Fibroblast of skin of left biceps (primary cell): Measurements from ENCODE around the gene PRKG1.

Experiments
- DNase-seq, 2 experiments: peaks; one replicate each; pipeline ENCODE4 v3.0.0-alpha.2; 2013; ENCODE audit warnings: low read depth in 2 of 2

PRKG1 gene

DNA sequence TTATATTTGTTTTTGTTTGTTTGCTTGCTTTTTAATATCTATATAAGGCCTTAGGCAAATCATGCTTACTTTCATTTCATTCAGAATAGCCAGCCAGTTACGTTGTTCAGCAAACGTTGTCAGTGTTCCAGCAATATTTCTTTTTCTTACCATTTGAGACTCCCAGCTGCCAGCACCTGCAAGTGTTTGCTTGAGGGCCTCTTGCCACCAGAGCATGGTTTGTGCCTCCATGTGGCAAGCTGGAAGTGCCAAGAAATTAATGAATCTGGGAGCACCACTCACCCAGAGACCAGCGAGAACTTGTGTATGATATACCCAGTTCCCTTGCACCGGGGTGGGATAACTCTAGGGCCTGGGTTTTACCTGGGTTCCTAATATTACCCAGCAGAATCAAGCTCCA is 802.2 kb downstream of the PRKG1 start:
- DNase-seq: no peak

DNA sequence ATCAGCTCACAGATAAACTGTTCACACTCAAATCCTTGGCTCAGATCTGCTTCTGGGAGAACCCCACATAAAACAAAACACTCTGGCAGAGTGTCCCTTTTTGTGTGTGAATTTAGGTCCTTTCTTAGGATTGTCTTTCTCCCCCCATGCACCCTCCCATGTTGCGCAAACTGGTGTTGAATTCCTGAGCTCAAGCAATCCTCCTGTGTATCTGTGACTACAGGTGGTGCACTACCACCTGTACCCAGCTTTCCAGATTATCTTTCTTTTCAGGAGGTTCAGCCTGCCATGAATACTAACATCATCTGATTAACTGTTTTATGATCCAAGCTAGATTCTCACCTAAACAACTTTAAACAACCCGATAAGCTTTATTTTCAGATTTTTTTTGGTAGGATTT is 802.7 kb downstream of the PRKG1 start:
- DNase-seq: no peak

DNA sequence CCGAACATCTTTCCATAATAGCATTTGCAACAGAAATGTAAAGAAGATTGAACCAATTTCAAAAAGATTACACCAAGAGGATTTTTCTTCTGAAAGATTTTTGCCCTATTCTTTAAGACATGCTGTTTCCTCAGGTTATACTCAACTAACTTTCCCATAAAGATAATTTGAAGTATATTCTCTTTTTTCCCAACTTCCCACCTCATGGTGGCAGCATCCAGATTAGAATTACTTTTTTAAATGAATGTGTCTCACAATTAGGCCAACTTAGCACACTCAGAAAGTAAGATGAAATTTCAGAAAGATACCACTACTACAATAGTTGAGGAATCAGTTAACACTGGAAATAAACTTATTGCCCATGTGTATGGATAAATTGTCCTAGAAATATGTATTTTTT is 803.3 kb downstream of the PRKG1 start:
- no peak for DNase-seq

DNA sequence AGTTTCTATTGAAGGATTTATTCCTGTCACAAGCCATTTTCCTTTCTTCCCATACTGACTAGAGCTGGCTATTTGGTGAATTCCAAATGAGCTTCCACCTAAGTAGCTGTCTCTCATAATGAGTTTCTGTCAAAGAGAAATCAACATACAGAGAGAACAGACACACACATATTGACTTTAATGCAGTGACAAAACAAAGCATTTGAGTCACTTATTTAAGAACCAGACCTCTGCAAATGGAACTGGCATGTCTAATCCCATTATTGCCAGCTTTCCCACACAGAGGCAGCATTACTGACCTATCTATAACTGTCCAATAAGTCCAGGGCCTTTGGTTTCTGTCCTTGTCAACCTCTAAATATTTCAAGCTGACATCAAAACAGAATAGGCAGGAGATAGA is 804.4 kb downstream of the PRKG1 start:
- no peak for DNase-seq

DNA sequence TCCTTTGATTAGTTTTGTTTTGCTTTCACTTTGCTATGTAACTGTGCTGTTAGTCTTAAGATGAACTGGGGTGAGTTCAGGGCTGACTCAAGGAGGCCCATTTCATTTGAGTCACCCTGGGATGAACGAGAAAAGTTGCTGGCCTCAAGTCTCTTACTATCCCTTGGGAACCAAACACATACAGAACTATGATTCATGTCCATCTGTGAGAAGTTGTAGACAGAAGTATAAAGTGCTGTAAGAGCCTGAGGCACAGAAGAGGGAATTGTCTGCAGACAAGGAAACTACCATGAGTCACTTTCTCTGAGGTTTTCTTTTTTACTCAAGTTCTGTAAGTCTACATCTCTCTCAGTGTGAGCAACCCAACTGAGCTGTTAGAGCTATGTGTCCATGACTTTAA is 805.0 kb downstream of the PRKG1 start:
- peak; percentile 97 to 98 for DNase-seq

DNA sequence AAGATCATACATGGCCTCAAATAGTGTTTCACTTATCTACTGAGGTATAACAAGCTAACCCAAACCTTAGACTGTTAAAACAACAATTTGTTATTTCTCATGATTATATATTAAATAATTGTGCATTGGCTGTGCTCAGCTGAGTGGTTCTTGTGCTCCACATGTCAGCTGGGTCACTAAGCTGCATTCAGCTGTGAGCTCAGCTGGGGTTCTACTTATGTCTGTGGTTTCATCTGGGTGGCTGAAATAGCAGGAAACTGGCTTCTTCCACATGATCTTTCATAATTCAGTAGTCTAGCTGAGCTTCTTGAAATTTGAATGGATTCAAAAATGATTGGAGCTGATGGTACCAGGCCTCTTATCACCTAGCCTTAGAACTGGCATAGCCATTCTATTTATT is 806.9 kb downstream of the PRKG1 start:
- DNase-seq: no peak

DNA sequence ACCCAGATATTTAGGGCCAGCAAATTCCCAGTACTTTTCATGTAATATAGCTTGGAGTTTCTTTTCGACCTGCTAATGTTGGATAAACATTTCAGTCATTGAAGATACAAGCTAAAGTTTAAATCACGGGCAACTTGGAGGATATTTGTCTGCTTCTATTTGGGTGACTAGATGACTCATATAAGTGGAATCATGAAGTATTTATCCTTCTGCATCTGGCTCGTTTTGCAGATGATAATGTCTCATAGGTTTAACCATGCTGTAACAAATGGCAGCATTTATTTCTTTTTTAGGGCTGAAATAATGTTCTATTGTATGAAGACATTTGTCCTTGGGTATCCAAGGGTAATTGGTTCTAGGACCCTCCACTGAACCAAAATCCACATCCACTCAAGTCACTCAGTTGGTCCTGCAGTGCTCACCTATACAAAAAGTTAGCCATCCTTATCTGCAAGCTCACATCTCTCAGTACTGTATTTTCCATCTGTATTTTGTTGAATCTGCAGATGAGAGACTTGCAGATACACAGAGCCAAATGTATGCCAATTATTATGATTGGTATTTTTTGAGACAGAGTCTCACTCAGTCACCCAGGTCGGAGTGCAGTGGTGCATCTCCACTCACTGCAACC is 812.3 kb downstream of the PRKG1 start:
- DNase-seq: peak in 1 of 2 experiments; percentile 46

DNA sequence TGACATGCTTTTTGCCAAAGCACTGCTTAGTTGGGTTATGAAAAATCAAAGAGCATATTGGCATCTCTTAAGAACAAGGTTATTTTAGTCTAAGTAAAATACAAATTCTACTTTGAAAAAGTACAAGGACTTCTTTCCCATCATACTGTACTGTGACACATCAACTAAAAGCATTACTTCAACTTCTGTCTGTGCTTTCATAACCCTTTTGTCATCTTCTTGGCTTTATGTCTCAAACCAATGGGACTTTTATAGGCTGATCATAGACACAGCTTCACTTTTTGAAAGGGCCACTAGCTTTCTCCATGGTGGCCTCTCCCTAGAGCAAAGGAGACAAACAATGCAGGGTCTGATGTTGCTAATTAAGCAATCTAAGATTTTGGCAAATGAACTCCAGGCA is 814.0 kb downstream of the PRKG1 start:
- no peak for DNase-seq

DNA sequence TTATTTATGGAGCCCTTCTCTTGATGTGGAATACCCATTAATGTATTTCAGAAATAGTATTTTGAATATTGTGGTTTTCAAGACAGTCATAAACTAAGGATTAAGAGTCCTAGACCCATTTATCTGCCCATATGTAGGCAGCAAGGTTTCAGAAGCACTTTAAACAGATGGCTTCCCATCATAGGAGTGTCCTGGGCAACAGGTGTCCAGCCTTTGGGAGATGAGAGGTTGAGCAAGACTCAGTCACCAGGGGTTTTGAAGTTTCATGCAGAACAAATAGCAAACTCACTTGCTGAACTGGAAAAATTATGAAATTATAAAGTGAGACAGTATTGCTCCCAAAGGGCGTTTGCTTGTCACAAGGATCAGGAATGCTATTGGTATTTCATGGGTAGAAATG is 818.0 kb downstream of the PRKG1 start:
- no peak for DNase-seq

DNA sequence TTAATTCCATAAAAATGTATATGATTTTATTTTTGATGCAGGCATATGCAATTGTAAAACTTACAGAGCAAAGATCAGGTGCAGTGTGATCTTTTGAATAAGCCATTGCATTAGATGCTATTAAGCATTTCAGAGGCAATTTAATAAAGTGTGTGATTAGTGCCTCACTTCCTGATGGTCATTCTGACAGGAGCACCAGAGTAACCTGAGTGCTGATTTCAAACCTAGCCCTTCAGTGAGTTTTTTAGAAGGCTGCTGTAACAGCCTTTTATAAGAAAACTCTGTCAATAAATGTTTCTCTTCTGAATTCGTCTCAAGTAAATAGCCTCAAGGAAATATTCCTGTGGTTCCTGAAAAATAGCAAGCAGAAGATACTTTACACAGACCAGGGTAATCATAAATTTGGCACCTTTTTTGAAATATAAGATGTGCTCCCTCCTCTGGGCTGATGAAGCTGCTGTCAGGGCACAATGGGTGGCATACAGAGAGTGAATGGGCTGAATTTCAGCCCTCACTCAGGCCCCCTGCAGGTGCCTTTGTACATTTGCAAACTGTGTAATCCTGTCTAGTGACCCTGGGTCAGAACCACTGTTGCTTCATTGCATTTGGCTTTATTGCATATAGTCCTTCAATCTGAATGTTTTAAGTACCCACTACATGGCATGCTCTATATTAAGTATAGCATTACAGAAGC is 818.8 kb downstream of the PRKG1 start:
- DNase-seq: no peak

DNA sequence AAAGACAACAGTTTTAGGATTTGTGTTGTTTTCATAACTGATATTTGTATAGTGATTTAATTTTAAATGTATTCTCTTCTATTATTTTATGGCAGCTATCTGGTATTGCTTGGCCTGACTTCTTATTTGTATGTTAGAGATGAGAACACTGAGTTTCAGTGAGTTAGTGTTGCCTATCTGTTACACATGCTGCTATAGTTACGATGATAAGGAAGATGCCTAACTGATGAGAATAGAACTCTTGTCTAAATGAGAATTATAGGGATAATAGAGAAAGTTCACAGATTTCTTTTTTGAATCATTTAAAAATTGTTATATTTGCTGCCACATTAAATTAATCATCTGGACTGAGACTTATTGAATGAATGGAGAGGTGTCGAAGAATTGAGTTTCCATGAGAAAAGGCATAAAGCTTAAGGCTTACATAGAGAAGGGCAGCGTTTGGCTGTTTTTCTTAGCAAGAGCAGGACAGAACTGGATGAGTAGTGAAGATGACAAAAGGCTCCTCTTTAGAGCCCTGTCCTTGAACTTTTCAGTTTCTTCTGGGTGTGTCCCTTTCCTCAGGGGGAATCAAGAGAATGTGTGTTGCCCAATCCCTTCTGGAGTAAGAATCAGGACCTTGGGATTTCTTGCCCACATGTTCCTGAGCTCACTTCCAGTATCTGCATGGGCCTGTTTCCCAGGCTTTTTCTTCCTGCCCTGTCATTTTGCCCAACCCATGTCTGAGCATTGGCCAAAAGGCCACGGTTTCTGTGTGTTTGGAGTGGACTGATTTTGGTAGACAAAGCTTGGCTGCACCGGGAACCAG is 820.7 kb downstream of the PRKG1 start:
- DNase-seq: no peak

DNA sequence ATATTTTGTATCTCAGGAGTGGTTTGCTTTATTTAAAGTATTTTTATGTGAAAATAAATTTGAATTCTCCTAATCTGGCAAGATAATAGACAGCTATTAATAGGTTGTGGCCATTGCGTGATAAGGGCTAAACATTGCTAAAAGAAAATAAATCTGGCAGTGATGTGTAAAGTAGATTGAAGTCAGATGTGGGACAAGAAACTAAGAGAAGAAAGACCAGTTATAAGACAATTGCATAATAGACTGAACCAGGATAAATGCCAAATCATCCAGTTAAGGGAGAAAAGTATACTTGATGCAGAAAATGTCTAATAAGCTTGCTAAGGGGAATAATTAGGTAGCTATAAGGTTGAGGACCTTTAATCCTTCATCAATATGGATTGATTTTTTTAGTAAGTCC is 822.6 kb downstream of the PRKG1 start:
- peak; percentile 90 to 92 for DNase-seq

DNA sequence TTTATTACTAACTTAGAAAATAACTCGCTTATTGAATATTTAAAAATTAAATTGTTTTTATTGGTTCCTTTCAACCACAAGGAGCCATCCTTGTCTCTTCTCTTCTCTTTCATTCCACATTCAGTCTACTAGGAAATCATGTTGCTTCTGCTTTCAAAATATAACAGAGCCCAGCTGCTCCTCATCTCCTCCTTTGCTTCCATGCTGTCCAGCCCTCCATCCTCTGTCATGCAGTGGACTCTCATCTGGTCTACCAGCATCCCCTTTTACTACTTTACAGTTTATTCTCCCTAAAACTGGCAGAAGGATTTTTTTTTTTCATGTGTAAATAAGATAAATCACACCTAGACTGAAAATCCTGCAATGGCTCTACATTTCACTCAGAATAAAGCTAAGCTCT is 823.3 kb downstream of the PRKG1 start:
- DNase-seq: no peak

DNA sequence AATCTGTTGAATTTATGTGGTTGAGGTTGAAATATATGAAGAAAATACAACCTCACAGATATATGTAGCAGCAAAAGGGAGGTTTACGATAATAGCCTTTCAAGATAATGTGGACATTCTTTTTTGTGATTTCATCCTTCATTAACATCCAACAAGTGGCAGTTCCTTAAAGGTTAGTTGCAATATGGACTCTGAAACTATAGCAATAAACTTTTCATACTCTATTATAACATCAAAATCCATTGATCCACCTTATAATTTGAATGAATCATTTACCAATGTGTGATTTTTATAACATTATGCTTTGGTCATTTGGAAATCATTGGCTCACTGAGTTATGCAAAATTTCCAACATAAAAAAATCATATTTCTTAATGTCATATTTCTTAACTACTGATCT is 825.9 kb downstream of the PRKG1 start:
- DNase-seq: no peak

DNA sequence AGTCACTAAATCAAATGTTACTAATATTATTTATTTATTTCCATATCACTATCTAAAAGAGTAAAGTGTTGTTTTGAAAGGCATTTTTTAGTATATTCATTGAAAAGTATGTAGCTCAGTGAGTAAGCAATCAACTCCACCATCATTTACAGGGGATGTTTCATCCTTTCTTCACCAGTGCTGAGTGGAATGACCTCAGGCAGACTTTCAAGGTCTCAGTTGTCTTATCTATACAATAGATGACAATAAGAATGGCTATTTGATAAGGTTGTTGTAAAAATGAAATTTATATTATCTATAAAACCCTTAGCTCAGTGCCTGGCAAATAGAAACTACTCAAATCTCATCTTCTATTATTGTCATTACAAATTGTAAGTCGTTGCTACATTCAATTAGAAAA is 829.4 kb downstream of the PRKG1 start:
- DNase-seq: no peak

DNA sequence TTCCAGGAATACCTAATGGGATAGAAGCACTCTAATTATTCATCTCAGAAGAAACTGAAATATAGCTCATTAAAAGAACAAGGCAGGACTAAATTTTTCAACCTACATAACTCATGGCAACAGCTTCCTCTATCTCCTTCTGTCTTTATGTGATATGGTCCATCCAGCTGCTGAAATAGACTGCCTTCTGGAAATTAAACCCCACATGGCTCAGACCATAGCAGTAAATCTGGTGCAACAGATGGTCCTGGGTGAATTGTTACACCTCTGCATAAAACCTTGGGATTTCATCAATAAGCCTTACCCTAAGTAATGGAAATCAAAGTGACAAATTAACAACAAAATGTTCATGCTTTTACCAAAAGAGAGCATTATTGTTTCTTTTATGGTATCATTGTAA is 830.7 kb downstream of the PRKG1 start:
- DNase-seq: no peak

DNA sequence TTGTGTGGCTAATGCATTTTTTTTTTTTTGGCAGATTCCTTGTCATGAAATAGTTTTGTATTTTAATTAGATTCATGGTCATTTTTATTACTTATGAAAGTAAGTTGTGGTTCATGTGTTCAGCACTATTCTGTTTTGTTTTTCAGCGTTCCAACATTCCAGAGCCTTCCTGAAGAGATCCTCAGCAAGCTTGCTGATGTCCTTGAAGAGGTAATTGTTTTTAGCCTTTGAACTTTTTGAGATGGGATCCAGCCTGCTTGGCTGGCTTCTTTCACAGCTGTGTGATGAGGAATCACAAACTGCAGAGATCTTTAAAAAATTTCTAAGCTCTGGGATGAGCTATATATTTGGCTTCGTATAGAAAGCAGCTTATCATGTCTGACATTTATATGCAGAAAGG is 833.1 kb downstream of the PRKG1 start:
- no peak for DNase-seq

DNA sequence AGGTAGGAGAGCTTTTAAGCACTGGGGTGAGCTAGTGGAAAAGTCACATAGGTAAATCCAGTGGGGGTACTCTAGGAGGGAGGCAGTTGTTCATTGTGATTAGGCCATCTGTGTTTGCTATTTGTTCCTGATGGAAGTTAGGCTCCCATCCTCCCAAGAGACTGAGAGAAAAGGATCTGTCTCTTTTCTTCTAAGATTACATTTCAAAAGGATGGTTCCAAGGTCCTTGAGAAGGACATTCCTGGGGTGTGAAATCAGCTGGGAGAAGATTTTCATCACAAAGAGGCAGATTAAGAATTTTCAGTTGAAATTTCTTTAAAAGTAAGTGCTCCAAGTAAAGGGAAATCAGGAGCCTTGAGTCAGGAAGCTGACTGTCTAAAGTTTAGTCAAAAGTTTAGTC is 835.9 kb downstream of the PRKG1 start:
- DNase-seq: no peak

DNA sequence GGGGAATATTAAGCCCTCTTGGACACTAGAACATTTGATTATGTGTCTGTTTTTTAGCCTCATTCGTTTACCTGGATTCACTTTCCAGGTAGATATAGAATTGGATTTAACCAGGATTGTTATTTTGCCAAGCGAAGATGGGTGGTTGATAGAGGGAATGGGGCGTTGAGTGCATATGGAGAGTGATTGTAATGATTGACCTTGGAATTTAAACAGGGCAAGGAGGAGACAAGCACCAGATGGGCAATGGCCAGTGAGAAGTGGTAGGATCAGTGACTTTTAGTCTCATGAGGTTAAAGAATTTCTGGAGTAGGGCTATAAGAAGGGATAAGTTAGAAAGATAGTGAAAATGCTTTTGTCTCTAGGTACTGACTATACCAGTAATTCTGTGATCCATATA is 836.3 kb downstream of the PRKG1 start:
- DNase-seq: no peak

DNA sequence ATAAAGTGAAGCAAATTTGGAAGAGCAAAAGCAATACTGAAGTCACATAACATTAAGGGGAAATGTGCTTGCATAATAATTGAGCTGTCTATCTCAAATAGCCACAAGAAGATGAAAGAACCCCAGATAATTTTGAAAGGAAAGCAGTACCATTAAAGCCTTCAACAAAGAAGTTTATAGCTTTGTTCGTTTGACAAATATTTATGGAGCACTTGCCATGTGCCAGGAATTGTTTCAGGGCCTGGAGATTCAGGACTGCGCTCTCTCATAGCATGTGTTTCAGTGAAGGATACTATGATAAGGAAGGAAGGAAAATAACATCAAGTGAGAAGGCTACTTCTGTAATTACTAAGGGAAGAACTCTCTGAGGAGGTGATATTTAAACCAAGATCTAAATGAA is 837.4 kb downstream of the PRKG1 start:
- DNase-seq: no peak

DNA sequence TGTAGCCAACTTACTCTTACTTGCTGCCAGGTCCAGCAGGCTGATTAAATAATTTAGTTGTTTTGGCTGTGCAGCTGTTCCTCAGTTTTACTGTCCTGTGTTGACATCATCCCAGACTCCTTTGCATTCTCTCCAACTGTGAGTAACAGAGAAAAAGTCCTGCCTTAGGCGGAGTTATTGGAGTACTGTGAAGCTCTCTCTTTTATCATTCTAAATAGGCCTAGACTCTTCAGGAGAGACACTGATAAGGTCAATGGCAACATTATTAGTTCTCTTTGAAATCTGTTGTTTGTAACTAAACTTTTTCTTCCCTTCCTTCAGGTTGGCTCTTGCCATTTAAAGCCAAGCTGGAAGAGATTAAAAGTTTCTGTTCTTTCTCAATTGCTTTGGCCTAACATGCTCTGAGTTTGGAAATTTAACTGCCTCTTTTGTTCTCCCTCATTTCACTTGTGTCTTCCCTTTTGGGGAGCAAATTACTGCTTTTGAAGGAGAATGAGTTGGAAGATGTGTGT is 840.8 kb downstream of the PRKG1 start:
- peak; percentile 30 to 31 for DNase-seq

DNA sequence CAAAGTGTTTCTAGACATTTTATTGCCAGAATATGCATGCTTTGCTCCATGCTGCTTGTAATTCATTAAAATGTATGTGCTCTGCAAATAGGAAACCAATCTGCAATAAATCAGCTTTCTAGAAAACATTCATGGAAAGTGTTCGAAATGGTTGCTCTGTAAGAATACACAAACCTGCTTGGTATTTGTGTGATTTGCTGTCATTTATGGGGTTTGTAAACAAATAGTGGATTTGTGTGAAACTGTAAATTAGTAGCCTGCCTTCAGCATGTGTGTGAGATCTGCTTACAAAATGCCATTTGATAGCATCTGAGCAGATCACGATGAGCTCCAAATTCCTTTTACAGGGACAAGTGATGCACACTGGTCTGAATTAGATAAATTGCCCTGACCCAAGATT is 844.2 kb downstream of the PRKG1 start:
- no peak for DNase-seq

DNA sequence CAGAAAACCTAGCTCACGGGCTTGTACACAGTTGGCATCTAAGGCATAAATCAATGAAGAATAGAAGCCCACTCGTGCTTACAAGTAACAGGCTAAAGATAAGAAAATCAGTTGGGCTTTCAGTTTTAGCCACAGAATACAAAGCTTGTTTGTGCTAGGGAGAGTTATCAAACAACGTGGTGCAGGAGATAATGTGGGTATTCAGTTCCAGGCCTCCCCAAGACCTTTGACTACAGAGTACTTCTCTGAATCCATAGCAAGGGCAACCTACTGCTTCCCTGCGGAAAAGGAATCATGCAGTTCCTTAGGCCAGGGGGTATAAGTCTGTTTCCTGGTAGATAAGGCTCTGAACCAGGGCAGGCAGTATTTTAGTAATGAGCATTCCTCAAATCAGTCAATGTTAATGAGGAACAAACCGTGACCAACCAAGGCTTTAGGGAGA is 844.6 kb downstream of the PRKG1 start:
- DNase-seq: no peak
